ENCODE data around the gene ALDH1L2.
"Not testable (repeated sequence)": the region's sequence is repeated elsewhere in the genome, so short reads cannot be mapped to it uniquely, and the experiment has no call there.

Gene ALDH1L2

DNA sequence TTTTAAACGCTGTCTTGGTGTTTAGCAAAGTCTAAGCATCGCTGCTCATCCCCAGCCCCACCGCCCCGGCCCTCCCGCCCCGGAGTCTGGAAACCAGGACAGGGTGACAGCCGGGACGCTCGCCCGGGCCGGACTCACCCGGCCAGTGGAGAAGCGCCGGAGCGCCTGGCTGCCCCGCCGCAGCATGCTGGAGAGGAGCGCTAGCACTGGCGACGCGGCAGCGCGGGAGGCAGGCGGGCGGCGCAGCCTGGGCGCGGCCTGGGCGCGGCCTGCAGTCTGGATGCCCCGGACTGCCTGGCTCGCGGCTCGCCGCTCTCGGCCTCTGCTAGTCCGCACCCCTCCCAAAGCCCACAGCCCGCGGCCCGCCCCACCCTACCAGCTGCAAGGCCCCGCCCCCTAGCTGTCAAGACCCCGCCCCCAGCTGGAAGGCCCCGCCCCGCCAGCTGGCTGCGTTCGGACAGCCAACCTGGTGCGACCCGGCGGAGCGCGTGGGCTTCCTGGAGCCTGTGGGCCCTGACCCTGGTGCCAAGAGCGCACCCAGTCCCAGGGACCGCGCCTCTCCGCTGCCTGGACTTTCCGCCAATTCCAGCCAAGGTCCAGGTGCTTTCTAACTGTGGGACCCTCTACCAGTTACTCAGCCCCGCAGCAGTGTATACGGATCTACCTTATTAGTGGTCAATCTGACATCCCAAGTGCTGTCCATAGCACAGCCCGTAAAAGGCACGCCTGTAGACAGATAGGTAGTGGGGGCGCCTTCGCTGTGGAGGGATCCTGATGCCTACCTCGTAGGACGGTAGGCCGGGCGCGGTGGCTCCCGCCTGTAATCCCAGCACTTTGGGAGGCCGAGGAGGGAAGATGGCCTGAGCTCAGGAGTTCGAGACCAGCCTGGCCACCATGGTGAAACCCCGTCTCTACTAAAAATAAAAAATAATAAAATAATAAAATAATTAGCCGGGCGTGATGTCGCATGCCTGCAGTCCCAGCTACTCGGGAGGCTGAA, at the start of gene ALDH1L2:
Gene ALDH1L2, minus strand, starts transcription at position 208 of the 1,000 bp plus-strand sequence. Its CDS starts 22 bp downstream, at position 186.
- no peak for DNase-seq

DNA sequence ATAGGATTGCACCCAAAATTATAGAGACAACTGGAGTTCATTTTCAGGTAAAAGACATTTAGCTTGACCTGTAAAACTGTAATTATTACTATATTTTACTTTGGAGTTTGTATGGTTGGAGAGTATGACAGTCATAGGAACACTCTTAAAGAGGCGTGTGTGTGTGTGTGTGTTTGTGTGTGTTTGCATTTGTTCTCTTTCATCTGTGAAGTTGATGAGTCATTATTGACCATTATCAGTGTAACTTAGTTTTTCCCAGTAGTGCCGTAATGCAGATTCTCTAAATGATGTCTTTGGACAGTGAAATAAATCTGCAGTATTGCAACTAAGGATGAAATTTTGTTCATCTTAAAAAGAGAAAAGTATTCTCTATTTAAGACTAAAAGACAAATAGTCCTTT, 36.3 kb upstream of the ALDH1L2 start:
- DNase-seq: no peak

DNA sequence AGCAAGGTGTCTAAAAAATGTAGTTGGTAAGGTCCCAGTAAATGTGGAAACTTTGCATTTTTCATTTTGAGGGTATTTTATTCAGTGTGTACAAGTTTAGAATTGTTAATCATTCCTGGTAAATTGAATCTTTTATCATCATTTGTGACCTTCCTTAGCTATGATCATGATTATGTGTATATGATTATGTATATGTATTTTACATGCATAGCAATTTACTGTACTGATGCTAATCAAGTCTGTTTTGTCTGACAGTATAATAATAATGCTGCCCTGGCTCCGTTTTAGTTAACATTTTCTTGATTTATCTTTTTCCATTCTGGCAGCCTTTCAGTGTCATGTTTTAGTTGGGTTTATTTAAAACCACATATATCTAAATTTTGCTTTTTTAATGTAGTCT, 32.7 kb upstream of the ALDH1L2 start:
- no peak for DNase-seq

DNA sequence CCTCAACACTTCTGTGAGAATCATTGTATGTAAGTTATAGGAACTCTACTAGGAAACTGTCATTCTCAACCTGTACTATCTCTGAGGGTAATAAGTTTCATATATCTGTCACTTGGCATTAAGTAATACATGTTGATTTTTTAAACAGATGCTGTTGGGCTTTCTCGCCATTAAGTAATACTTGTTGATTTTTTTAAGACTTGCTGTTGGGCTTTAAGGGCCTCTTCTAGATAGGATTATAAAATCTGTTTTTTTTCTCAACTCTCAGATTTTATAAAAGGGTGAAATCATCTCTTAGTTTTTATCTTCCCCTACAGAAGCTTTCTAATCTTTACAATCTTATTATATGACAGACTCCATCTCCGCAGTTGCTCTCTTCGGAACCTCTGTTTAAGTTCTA, 28.8 kb upstream of the ALDH1L2 start:
- DNase-seq: no peak

DNA sequence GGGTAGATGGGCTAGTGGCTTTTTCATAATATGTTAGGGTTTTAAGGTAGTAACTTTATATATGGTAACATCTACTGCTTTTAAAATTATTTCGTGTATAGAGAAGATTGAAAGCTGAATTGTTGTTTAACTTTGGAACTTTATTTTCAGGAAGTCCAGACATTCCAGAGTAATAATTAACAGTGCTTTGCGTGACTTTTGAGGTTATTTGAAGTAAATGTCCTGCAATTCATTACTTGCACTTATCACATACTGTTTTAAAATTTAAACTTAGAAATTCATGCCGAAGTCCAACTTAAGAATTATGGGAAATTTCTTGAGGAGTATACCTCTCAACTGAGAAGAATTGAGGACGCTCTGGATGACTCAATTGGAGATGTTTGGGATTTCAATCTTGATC, 26.6 kb upstream of the ALDH1L2 start:
- no peak for DNase-seq

DNA sequence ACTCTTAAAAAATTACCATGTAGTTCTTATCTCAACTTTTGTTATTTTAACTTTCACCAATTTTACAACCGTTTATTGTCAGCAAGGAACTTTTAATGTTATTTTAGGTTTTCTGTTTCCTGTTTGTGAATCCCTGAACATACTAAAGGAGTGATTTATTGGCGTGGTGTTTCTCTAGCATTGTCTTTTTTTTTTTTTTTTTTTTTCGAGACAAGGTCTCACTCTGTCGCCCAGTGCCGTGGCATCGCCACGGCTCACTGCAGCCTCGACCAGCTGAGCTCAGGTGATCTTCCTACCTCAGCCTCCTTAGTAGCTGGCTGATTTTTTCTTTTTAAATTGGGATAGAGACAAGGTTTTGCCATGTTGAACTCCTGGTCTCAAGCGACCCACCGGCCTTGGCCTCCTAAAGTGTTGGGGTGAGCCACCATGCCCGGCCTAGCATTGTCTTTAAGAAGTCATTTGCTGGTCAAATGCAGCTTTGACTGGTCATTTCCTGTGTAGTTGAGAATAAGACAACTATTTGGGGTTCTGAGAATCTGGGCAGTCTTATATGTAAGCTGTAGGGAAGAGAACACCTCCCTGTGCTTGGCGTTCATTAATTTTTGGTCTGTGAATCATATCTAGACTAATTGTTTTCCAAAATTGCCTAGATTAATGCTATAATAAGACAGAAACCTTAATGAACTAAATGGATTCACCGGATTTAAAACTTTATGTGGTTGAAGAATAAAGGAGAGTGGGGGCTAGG, 25.4 kb upstream of the ALDH1L2 start:
- no peak for DNase-seq

DNA sequence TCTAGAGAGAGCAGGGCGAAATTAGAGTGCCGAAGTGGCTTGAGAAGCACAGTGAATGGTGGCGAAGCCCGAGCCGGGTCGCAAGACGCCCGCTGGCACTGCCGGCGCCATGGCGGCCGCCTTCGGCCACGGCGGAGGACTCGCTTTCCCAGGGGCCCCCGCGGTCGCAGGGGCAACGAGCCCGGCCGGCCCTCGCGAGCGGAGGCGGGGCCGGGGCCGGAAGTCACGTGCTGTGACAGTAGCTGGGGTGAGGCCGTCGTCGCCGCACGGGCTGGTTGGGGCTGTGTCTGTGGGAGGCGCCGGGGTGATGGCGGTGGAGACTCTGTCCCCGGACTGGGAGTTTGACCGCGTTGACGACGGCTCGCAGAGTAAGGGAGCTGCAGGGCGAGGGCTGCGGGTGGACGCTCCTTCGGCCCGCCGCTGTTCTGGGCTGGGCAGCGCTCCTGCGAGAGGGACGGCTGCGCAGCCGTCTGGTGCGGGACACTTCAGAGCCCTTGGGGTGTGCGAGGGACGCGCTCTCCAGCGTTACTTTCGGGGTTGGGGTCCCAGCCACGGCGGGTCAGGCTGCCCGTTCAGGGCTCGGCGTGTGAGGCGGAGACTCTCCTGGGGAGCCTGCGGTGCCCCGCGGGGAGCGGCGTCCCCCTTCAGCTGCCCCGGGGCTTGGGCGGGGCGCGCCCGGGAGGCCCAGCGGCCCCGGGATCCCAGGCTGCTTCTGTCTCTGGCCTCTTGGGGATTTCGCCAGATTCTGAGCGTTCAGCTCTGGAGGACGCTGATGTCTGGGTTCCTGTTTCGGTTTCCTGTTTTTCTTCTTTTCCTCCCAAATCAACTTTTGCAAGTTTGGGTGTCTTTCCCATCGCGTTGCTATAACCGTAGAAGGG, 23.5 kb upstream of the ALDH1L2 start, which contains the start of gene WASHC4:
Gene WASHC4, plus strand, starts transcription at position 238 of the 878 bp plus-strand sequence. Its CDS starts 70 bp downstream, at position 308.
- peak; percentile 89 for DNase-seq

DNA sequence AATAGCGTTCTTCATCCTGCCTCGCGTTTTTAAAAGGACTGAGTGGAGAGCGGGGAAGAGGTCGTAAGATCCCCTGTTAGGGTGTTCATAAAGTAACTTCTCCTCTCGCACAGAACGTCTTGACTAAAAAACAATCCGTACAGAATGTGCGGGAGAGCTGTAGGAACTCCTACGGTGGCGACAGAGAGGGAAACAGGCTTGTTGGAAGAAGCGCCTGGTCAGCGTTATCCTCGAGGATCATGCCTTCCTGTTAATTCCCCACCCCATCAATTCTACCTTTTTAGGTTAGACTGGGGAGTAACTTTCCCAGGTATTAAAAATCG, 22.9 kb upstream of the ALDH1L2 start:
- peak; percentile 81 for DNase-seq

DNA sequence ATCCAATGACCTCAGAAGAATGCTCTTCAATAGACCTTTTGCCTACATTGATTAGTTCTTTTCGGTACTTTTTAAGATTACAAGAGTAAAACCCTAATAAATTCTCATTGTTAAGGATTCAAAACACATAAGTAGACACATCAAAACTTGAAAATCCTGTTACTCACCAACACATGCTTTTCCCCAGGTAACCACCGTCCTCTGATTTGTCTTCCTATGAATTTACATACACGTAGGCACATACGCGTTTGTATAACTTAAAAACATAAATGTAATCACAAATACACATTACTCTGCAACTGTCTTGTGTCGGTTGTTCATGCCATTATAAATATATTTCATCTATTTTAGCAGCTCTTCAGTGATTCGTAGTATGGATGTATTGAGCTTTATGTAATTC, 22.4 kb upstream of the ALDH1L2 start:
- DNase-seq: no peak

DNA sequence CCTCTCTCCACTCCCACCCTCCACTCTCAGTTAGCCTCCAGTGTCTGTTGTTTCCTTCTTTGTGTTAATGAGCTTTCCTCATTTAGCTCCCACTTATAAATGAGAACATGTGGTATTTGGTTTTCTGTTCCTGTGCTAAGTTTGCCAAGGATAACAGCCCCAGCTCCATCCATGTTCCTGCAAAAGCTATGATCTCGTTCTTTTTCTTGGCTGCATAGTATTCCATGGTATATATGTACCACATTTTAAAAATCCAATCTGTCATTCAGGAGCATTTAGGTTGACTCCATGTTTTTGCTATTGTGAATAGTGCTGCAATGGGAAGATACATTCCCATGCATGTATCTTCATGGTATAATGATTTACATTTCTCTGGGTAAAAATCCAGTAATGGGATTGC, 20.5 kb upstream of the ALDH1L2 start:
- DNase-seq: no peak

DNA sequence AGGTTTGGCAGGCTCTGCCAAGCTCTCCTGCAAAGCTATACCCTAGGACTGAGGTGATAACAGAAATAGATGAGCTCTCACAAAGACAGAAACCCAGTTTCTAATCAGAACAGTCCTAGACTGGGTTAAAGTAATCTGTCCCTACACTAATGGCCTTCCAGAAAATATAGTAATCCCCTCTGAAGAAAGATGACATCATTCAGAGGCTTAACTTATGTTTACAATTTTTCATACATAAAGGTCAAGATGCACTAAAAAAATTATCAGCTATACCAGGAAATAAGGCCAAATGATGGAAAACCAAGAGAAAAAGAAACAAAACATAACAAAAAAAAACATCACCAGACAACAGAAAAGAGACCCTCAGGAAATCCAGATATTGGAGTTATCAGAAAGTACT, 18.4 kb upstream of the ALDH1L2 start:
- no peak for DNase-seq

DNA sequence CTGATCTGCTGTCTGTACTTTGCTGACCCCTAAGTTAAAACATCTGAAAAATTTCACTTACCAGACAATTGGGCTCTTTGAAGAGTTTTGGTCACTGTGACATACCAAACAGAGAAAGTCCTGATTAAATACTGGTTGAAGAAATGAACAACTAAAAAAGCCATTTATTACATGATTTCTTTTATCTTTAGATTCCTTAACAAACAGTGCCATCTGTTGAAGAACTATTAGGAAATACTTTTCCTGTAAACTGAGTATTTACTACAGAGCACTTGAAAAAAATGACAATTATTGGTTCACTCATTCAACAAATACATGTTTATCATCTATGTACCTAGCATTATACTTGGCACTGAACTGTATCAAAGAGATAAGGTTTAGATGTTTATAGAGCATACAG, 16.7 kb upstream of the ALDH1L2 start:
- DNase-seq: peak; percentile 5

DNA sequence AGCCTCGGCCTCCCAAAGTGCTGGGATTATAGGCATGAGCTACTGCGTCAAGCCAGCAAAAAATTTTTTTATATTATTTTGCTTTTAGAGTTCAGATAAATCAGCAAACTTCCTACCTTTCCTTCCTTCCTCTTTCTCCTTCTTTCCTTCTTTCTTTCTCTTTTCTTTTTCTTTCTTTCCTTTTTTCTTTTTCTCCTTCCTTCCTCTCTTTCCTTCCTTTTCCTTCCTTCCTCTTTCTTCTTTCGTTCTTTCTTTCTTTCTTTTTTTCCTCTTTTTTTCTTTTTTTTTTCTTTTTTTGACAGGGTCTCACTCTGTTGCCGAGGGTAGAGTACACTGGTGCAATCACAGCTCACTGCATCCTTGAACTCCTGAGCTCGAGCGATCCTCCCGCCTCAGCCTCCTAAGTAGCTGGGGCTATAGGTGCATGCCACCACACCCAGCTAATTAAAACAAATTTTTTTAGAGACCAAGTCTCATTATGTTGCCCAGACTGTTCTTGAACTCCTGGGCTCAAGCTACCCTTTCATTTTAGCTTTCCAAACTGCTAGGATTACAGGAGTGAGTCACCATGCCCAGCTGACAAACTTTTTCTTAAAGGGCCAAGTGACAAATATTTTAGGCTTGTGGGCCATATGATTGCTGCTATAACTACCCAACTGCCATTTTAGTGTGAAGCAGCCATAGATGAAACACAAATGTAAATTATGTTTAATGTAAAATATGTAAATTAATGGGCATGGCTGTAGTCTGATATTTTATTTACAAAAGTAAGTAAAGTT, 16.1 kb upstream of the ALDH1L2 start:
- DNase-seq: no peak

DNA sequence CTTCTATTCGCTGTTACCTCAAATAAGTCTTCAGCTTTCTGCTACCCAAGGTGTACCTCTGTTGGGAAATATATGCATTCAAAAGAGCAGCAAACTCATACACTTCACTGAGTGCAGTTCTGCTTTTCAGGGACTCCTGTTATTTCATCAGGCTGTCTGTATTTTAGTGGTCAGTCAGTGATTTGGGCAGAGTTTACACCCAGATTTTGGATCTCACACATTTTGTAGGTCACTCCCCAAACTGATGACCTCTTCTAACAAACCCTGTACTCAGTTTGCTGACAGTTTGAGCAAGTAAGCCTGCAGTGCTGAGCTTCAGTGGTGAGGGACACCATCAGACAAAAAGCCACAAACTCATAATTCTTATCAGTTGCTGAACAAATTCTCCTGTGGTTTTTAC, 15.1 kb upstream of the ALDH1L2 start:
- no peak for DNase-seq

DNA sequence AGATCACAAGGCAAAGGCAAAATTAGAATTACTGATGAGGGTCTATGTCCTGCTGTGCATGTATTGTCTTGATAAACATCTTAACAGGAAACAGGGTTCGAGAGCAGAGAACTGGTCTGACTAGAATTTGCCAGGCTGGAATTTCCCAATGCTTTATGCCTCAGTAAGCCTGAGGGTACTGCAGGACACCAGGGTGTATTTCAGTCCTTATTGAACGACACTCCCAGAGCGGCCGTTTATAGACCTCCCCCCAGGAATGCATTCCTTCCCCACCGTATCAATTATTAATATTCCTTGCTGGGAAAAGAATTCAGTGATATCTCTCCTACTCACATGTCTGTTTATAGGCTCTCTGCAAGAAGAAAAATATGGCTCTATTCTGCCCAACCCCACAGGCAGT, 11.1 kb upstream of the ALDH1L2 start:
- DNase-seq: not testable (repeated sequence)

DNA sequence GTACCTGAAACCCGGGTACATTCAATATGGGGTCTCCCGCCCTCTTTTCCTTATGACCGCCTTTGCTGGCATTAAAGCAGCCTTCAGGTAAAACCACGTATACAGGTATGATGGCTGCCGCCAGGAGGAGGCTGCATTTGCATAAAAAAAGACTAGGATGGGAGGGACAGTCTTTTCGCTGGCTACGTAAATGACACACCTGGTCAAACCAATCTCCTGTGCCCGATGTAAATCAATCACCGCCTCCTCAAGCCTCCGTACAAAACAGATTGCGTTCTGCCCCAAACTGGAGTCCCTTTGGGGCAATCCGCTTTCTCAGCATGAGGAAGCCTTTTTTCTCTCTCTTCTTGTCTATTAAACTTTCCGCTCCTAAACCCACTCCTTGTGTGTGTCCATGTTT, 8.1 kb upstream of the ALDH1L2 start:
- no peak for DNase-seq

DNA sequence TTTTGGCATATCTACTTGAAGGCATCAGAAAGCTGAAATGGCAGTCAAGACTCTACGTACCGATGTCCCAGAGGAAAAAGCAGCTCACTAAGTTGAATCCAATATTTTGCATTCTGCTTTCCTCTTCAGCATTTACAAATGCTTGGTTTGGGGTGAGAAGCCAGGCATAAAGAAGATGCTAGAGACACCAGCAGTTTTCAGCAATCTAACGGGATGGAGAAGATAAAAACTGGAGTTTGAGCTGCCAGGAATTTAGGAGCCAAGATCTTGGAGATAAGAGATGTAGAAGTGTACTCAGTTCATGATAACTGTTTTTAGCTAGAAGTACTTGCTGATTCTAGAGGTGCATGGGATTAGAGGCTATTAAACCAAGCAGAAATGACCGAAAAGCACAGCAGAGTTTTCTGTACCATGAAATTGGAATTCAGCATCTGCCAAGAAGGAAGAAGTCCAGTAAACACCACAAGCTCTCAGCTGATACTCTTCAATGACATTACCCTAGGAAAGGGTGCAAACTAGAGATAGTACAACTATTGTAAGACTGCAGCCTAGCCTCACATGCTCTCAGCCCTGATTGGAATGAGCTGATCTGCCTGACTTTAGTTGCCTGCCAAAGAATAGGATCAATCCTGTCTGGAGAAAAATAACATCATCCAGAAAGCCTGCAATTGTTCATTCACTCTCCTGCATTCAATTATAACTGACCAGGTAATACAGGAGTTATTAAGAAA, 7.4 kb upstream of the ALDH1L2 start:
- DNase-seq: no peak

DNA sequence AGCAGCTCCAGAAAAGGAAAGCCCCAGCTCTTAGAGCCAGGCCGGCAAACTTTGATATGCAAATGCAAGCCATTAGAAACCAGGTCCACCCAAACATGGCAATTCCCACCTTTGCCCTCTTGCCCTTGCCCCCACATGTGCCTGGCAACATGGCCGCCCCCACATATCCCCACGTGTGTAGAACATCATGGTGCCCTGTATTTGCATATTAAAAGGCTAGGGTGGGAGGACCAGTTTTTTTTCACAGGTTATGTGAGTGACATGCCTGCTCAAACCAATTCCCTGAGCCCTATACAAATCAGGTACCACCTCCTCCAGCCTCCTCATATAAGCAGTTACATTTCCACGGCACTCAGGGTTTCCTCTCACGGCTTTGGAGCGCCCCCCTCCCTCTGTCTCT, 6.1 kb upstream of the ALDH1L2 start:
- no peak for DNase-seq

DNA sequence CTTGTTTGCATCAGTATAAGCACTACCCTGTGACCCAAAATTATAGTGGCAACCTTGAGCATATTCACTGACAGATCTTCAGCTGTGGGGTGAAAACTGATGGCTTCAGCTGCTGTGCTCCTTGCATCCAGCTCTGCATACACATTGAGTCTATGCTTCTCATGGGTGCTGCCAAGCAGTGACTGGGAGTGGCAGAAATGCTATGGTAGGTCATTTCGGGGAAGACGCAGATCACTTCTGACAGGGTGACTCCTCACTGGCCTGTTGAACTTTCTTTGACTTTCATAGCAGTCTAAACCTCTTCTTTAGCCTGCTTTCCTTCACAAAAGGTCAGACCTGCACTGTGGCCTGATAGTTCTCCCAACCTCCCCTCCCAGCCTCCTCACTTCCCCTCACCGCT, 5.6 kb upstream of the ALDH1L2 start:
- no peak for DNase-seq

DNA sequence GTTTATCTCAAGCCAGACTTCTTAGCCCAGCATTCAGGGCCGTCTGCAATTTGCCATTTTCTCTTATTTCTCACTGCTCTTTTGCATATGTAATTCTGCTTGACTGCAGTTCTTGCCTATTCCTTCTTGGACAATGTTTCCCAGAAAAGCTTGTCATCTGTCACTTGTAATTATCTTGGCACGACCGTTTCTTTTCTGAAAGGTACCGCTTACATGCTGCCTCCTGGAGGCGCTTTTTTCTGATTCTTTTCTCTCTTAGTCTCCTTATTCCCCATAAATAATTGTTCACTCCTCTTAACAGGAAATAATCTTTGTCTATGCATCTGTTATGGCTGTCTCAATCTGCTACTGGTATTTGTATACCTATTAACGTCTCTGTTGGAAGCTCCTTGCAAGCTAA, 1.2 kb upstream of the ALDH1L2 start:
- DNase-seq: no peak

DNA sequence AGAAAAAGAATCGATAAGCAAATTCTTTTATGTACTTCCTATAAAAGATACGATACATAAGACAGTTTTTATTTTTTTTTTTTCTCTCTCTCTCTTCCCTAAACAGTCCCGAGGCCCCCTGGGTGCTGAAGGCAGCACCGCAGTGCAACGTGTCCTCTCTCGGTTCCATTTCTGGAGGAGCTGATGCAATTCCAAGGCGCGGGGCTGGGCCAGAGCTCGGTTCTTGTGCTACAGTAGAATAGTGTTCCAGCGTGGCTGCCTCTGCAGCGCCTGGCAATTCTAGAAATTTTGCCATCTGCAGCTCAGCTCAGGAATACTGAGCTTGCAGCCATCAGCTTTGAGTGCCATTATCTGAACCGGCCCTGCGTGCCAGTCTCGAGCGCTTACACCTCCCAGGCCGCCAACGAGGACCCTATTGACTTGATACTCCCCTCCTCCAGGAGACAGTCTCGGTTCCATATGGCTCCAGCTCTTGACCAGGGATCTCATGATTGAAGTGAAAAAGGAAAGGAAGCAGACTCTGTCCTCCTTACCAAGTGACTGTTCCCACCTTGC, 630 bp downstream of the ALDH1L2 start:
- no peak for DNase-seq

Measured in NCI-H1105 treated with DMSO at 0.1 percent for 48 hours (cell line).